HTERT RPE-1 (cell line): ENCODE measurements around the gene NINL.
"Not testable (repeated sequence)": the region's sequence is repeated elsewhere in the genome, so short reads cannot be mapped to it uniquely, and the experiment has no call there.

Experiments used
- in situ Hi-C: fragments of 300-500 bp; cut with MboI; formaldehyde crosslinking; loops from 4 replicates; pipeline ENCODE4 v1.14.3; 2020; ENCODE audit warnings: low sequenced_read_pairs

NINL gene

GRCh38 chr20:25552977-25553376 is 32.4 kb downstream of the NINL start:
- in situ Hi-C loops = no loop called here

GRCh38 chr20:25551413-25552215 is 33.7 kb downstream of the NINL start:
- in situ Hi-C loops = no loop called here

GRCh38 chr20:25550645-25551337 is 34.5 kb downstream of the NINL start:
- in situ Hi-C loops = not testable (repeated sequence)

GRCh38 chr20:25549843-25550477 is 35.4 kb downstream of the NINL start:
- in situ Hi-C loops = no loop called here

- in situ Hi-C loops = no loop called here
Observed at GRCh38 chr20:25549172-25549773, 36.1 kb downstream of the NINL start.

- in situ Hi-C loops = no loop called here
Observed at GRCh38 chr20:25548613-25549086, 36.7 kb downstream of the NINL start.

GRCh38 chr20:25547999-25548398 is 37.3 kb downstream of the NINL start:
- in situ Hi-C loops = no loop called here

GRCh38 chr20:25547063-25547462 is 38.3 kb downstream of the NINL start:
- in situ Hi-C loops = no loop called here

GRCh38 chr20:25546048-25546447 is 39.3 kb downstream of the NINL start:
- in situ Hi-C loops = no loop called here

- in situ Hi-C loops = no loop called here
Observed at GRCh38 chr20:25545171-25545570, 40.2 kb downstream of the NINL start.

- in situ Hi-C loops = no loop called here
Observed at GRCh38 chr20:25544734-25545133, 40.6 kb downstream of the NINL start.

- in situ Hi-C loops = no loop called here
Observed at GRCh38 chr20:25544311-25544710, 41.0 kb downstream of the NINL start.

GRCh38 chr20:25543068-25543467 is 42.3 kb downstream of the NINL start:
- in situ Hi-C loops = no loop called here

- in situ Hi-C loops = no loop called here
Observed at GRCh38 chr20:25541676-25542075, 43.7 kb downstream of the NINL start.

- in situ Hi-C loops = no loop called here
Observed at GRCh38 chr20:25539742-25540672, 45.3 kb downstream of the NINL start.

- in situ Hi-C loops = no loop called here
Observed at GRCh38 chr20:25538838-25539665, 46.3 kb downstream of the NINL start.

- in situ Hi-C loops = no loop called here
Observed at GRCh38 chr20:25537890-25538289, 47.4 kb downstream of the NINL start.

- in situ Hi-C loops = no loop called here
Observed at GRCh38 chr20:25535762-25536161, 49.6 kb downstream of the NINL start.

- in situ Hi-C loops = no loop called here
Observed at GRCh38 chr20:25534845-25535244, 50.5 kb downstream of the NINL start.
